Peyer's patch (tissue), 4 donors: Measurements from ENCODE around the gene ARRDC3. TPM values are rescaled to one million over a fixed set of nuclear protein-coding genes. Genes with fewer than 3 reads are reported as not detected.
"Not testable (repeated sequence)": the region's sequence is repeated elsewhere in the genome, so short reads cannot be mapped to it uniquely, and the experiment has no call there.

ENCODE experiments used
- DNase-seq, 3 donors: peaks; one replicate each; pipeline ENCODE4 v3.0.0-alpha.2; 2017 to 2019
- H3K27ac ChIP-seq, 4 donors: fragments of 200-600 bp; sonication (generic); one replicate each; pipeline ENCODE4 v1.5.1; 2016 to 2019
- H3K27me3 ChIP-seq, 2 donors: fragments of 200-600 bp; sonication (generic); one replicate each; pipeline ENCODE4 v1.5.1; 2019
- H3K36me3 ChIP-seq, 3 donors: fragments of 200-600 bp; sonication (generic); one replicate each; pipeline ENCODE4 v1.5.1; 2016 to 2019
- H3K4me1 ChIP-seq, 4 donors: fragments of 200-600 bp; sonication (generic); one replicate each; pipeline ENCODE4 v1.5.1; 2016 to 2019
- H3K4me3 ChIP-seq, 4 donors: fragments of 200-600 bp; sonication (generic); 1 replicate in 3 of 4; 2 replicates in 1 of 4; pipeline ENCODE4 v1.5.1; 2016 to 2019; ENCODE audit warnings: mild to moderate bottlenecking in 1 of 4
- H3K9me3 ChIP-seq, 4 donors: fragments of 200-600 bp; sonication (generic); one replicate each; pipeline ENCODE4 v1.5.1; 2016 to 2019; ENCODE audit warnings: mild to moderate bottlenecking in 1 of 4
- POLR2A ChIP-seq, 2 donors: fragments of 450-650 bp; IDR thresholded peaks; one replicate each; pipeline ENCODE4 v1.5.1; 2017; ENCODE audit warnings: antibody characterized with exemption in 2 of 2, mild to moderate bottlenecking in 2 of 2, moderate library complexity in 2 of 2
- total RNA-seq, 4 donors: library from RNA; depleted of rRNA; stranded (reverse); fragments of >200 nt; gene quantifications; one replicate each; pipeline ENCODE4 v1.1.0, GENCODE V29; 2016
- TF ChIP-seq, protein P1 (sequence below), 6 experiments: fragments of 450-650 bp in 4 of 6; fragments of 200-600 bp in 2 of 6; sonication (generic) in 1 of 6; IDR thresholded peaks; one replicate each; pipeline ENCODE4 v1.5.1; 2017 to 2019; ENCODE audit warnings: antibody characterized with exemption in 6 of 6, mild to moderate bottlenecking in 3 of 6, moderate library complexity in 1 of 6

Gene ARRDC3
- total RNA-seq, 4 donors from 2014 or later = 11.4 to 32.2 (median 17.7) TPM

DNA sequence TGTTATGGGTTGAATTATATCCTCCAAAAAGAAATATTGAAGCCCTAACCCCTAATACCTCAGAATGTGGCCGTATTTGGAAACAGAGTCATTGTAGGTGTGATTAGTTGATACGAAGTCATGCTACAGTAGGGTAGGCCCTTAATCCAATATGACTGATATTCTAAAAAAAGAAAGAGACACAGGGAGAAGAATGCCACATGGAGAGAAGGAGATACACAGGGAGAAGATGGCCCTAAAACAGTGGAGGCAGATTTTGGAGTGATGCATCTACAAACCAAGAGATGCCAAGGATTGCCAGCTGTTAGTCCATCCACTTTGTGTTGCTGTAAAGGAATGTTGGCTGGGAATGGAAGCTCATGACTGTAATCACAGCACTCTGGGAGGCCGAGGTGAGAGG lies 21.3 kb downstream of the ARRDC3 start:
- Histone ChIP-seq H3K4me3 (no peak overlapping the region), H3K36me3 (no peaks in the 10 kb centered on the region), H3K27me3 (no peaks in the 10 kb centered on the region), H3K27ac (no peak overlapping the region), H3K9me3 (no peaks in the 10 kb centered on the region), H3K4me1 (no peaks in the 10 kb centered on the region)
- no peak for DNase-seq
- TF ChIP-seq, protein P1, sequence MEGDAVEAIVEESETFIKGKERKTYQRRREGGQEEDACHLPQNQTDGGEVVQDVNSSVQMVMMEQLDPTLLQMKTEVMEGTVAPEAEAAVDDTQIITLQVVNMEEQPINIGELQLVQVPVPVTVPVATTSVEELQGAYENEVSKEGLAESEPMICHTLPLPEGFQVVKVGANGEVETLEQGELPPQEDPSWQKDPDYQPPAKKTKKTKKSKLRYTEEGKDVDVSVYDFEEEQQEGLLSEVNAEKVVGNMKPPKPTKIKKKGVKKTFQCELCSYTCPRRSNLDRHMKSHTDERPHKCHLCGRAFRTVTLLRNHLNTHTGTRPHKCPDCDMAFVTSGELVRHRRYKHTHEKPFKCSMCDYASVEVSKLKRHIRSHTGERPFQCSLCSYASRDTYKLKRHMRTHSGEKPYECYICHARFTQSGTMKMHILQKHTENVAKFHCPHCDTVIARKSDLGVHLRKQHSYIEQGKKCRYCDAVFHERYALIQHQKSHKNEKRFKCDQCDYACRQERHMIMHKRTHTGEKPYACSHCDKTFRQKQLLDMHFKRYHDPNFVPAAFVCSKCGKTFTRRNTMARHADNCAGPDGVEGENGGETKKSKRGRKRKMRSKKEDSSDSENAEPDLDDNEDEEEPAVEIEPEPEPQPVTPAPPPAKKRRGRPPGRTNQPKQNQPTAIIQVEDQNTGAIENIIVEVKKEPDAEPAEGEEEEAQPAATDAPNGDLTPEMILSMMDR (IDR thresholded peaks at IDR 0.05) = no peak
- no peak for TF ChIP-seq POLR2A (IDR thresholded peaks at IDR 0.05)

DNA sequence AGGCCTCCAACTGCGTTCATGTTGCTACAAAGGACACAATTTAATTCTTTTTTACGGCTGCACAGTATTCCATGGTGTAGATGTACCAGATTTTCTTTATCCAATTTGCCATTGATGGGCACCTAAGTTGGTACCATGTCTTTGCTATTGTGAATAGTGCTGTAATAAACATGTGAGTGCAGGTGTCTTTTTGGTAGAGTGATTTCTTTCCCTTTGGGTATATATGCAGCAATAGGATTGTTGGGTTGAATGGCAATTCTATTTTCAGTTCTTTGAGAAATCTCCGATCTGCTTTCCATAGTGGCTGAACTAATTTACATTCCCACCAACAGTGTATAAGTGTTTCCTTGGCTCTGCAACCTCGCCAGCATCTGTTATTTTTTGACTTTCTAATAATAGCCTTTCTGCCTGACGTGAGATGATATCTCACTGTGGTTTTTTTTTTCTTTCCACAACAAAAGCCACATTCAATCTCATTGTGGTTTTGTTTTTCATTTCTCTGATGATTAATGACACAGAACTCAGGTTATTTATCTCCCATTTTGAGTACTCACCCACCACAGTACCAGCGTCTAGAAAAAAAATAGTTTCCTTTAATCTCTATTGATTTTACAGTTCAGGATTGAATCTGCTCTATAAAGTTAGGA lies 21.9 kb downstream of the ARRDC3 start:
- H3K9me3 ChIP-seq = no peaks in the 10 kb centered on the region
- no peaks in the 10 kb centered on the region for H3K36me3 ChIP-seq
- TF ChIP-seq, protein P1 (IDR thresholded peaks at IDR 0.05) = no peak
- no peak for TF ChIP-seq POLR2A (IDR thresholded peaks at IDR 0.05)

DNA sequence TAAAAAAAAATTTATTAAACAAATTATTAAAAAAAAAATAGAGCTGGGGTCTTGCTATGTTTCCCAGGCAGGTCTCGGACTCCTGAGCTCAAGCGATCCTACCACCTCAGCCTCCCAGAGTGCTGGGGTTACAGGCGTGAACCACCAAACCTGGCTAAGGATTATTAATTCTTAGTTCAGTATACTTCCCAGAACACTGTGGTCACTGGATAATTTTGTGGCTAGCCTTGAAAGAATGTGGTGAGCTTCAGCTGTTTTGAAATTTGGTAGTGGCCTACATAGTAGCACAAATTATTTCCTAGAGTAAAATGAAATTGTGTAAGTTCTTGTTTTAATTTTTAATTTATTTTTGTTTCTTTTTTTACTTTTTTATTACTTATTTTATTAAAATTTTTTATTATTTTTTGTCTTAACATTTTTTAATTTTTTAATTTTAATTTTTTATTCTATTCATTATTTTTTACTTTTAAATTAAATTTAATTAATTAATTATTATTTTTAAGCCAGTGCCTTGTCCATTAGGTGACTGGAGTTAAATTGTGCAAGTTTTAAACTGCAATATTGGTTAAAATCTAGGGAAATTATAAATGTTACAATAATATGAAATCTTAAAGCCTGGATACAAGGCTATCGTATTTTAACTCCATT lies 23.0 kb downstream of the ARRDC3 start:
- Histone ChIP-seq H3K27me3 (no peaks in the 10 kb centered on the region), H3K36me3 (no peaks in the 10 kb centered on the region), H3K4me3 (no peak overlapping the region), H3K9me3 (no peaks in the 10 kb centered on the region), H3K4me1 (no peaks in the 10 kb centered on the region), H3K27ac (no peak overlapping the region)
- TF ChIP-seq, protein P1 (IDR thresholded peaks at IDR 0.05) = no peak
- TF ChIP-seq POLR2A (IDR thresholded peaks at IDR 0.05) = no peak
- DNase-seq = no peak

More for the DNA sequence above, 21.9 kb downstream of the ARRDC3 start:
- no peak for DNase-seq
- Histone ChIP-seq H3K4me3 (no peak overlapping the region), H3K27ac (no peak overlapping the region), H3K27me3 (no peaks in the 10 kb centered on the region), H3K4me1 (no peaks in the 10 kb centered on the region)

DNA sequence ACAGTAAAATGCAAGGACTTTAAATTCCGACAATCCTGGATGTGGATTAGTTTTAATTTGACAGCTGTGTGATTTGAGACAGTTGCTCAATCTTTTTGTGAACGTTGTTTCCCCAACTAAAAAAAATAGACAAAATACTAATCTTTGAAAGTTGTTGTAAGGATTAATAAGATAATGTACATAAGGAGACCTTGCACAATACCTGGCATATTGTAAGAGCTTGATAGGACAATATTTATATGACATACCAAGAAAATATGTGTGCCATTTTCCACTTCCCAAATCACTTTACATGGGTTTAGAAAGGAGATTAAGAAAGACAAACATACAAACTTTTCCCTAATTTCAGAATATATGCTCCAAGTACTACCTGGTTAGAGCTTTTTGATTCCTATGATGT lies 25.3 kb downstream of the ARRDC3 start:
- Histone ChIP-seq H3K27me3 (no peaks in the 10 kb centered on the region), H3K4me3 (no peak overlapping the region), H3K4me1 (no peaks in the 10 kb centered on the region), H3K36me3 (no peaks in the 10 kb centered on the region), H3K9me3 (no peaks in the 10 kb centered on the region), H3K27ac (no peak overlapping the region)
- TF ChIP-seq POLR2A (IDR thresholded peaks at IDR 0.05) = no peak
- TF ChIP-seq, protein P1 (IDR thresholded peaks at IDR 0.05) = no peak
- no peak for DNase-seq

DNA sequence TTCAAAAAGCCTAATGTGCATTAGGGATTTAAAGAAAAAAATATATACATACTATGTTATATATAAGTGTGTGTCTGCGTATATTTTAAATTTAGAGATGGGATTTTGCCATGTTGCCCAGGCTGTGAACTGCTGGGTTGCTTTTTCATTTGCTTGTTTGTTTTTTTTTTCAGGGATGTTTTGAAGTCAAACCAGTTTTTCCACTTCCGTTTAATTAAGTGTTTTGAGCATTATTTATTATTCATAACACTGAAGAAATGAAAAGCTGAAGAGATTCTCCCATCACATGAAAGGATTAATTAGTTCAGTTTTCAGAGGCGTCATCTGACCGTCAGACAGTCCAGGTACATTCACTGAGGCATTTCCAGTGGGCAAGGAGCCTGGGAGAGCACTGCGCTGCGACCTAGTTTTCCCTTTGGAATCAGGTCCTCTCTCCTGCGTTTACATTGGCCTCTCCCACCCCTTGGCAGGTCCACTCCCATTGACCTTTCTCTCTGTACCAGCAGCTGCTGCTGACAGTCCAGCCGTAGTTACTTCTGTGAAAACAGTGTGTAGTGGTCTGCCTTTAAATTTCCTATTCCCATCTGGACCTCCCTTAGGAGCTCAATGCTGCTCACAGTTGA lies 26.0 kb downstream of the ARRDC3 start:
- Histone ChIP-seq H3K4me1 (no peaks in the 10 kb centered on the region), H3K4me3 (no peak overlapping the region), H3K27me3 (no peaks in the 10 kb centered on the region), H3K36me3 (no peaks in the 10 kb centered on the region), H3K9me3 (no peaks in the 10 kb centered on the region), H3K27ac (no peak overlapping the region)
- TF ChIP-seq POLR2A (IDR thresholded peaks at IDR 0.05) = no peak
- TF ChIP-seq, protein P1 (IDR thresholded peaks at IDR 0.05) = no peak
- no peak for DNase-seq

DNA sequence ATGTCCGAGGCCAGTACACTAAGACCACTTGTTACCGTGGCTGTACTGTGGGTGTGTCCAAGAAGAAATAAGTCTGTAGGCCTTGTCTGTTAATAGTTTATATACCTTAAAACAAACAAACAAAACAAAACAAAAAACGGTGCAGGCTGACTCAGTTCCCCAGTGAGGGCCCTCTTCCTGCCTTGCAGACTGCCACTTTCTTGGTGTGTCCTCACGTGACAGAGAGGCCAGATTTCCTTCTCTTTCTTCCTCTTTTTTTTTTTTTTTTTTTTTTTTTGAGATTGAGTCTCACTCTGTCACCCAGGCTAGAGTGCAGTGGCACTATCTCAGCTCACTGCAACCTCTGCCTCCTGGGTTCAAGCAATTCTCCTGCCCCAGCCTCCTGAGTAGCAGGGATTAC lies 28.2 kb downstream of the ARRDC3 start:
- H3K36me3 ChIP-seq, H3K9me3 ChIP-seq, H3K4me1 ChIP-seq, H3K27me3 ChIP-seq, H3K4me3 ChIP-seq, H3K27ac ChIP-seq: not testable (repeated sequence)
- DNase-seq = peak in 1 of 3 donors; percentile 48
